SW480 (cell line): ENCODE measurements around the gene ABL1.
"Not testable (repeated sequence)": the region's sequence is repeated elsewhere in the genome, so short reads cannot be mapped to it uniquely, and the experiment has no call there.

Experiments
- DNase-seq: peaks from one replicate; pipeline ENCODE4 v3.0.0-alpha.2; 2016; ENCODE audit warnings: low spot score

Gene ABL1

GRCh38 chr9:130904070-130905044 lies 69.3 kb downstream of the ABL1 start:
- DNase-seq, result no peak

DNA sequence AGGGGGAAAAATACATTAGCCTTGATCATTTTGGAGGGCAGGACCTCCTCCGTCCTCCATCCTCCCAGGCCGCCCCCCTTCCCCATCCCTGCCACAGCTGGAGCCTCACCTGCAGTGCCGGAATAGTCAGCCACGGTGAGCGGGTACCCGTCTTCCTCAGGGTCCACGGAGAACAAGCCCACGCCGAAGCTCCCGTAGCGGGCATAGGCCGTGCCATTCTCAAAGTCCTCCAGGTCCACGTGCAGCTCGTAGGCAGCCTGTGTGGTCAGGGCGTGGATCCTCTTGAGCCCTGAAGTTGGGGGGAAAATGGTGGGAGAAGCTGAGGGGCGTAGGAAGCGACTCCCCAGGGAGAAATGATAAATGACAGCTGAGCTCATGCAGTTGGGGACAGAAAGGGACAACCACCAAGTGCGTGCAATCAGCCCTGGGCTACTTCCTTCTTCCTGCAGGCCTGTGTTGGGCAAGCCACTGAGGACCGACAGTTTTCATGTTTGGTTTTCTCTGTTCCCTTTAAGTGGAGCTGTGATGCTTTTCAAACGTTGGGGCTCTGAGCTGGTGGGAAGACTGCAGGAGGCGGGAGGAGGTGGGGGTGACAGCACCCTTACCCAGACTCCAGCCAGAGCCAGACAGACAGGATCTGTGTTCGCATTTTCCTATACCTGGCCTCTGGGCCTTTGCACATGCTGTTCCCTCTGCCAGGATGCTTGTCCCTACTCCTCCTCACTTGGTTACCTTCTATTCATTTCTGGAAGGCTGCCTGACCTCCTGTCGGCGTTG lies 70.3 kb downstream of the ABL1 start:
- DNase-seq, result no peak

DNA sequence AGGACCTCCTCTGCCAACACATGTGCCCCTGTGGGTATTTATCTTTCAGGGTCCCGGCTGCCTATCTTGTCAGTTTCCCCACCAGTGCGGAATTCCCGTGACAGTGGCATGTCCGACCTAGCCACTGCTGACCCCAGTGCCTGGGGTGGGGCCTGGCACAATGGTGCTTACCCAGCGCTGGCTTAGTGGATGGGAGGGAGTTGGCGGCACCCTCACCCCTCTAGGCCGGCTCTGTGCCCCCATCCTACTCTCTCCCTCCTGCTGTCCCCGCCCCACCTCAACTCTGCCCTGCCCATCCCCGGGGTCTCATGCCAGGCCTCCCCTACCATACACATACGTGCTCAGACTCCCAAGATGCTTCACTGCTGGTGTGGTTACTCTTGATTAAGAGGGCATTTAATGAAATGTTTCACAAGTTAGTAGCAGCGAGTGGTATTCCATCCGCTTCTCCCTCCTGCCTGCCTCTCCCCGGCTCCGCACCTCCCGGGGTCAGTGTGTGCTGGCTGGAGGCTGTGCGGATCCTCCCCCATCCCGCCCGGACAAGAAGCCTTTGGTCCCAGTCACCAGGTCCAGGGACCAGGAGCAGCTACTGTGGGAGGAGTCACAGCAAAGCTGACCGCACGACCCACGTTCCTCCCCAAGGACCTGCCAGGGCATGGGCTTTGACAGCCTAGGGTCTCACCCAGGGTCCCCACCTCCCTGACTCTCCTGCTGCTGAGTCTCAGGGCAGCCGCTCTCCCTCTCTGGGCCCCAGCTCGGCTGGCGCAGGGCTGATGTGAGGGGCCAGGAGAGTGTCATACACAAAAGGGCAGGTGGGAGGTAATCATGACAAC lies 71.1 kb downstream of the ABL1 start:
- no peak for DNase-seq

DNA sequence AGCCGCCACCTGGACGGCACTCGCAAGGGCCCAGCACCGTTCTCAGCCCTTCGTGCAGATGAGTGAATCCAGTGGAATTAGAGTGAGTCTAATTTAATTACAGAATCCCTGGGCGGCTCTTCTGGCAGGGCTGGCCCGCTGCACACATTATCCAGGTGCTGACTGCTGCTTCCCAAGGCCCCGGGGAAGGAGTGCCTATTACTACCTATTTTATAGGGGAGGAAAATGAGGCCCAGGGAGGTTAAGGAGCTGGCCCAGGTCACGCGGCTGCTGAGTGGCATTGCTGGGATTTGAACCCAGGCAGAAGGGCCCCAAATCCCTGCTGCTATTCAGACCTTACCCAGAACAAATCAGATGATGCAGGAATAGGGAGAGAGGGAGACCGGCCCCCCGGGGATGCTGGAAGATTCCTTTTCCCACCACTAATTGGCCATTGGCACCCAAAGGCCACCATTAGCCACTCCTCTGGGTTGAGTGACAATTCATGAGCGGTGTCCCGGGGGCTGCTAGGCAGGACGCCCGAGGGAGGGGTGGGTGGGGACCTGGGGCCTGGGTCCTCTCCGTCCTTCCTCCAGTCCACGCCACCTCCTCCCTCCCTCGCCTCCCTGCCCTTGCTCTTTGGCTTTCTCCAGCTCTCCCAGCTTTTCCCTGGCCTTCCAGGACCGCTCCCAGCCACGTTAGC lies 71.8 kb downstream of the ABL1 start:
- no peak for DNase-seq

- DNase-seq, result no peak
Measured at GRCh38 chr9:130908146-130908877, 73.3 kb downstream of the ABL1 start.

- no peak for DNase-seq
Measured at GRCh38 chr9:130908878-130909355, 73.9 kb downstream of the ABL1 start.

- DNase-seq, result not testable (repeated sequence)
Measured at GRCh38 chr9:130910041-130910440, 75.0 kb downstream of the ABL1 start.

DNA sequence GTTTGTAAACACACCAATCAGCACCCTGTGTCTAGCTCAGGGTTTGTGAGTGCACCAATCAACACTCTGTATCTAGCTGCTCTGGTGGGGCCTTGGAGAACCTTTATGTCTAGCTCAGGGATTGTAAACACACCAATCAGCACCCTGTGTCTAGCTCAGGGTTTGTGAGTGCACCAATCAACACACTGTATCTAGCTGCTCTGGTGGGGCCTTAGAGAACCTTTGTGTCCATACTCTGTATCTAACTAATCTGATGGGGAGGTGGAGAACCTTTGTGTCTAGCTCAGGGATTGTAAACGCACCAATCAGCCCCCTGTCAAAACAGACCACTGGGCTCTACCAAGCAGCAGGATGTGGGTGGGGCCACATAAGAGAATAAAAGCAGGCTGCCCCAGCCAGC lies 75.6 kb downstream of the ABL1 start:
- DNase-seq, result not testable (repeated sequence)

DNA sequence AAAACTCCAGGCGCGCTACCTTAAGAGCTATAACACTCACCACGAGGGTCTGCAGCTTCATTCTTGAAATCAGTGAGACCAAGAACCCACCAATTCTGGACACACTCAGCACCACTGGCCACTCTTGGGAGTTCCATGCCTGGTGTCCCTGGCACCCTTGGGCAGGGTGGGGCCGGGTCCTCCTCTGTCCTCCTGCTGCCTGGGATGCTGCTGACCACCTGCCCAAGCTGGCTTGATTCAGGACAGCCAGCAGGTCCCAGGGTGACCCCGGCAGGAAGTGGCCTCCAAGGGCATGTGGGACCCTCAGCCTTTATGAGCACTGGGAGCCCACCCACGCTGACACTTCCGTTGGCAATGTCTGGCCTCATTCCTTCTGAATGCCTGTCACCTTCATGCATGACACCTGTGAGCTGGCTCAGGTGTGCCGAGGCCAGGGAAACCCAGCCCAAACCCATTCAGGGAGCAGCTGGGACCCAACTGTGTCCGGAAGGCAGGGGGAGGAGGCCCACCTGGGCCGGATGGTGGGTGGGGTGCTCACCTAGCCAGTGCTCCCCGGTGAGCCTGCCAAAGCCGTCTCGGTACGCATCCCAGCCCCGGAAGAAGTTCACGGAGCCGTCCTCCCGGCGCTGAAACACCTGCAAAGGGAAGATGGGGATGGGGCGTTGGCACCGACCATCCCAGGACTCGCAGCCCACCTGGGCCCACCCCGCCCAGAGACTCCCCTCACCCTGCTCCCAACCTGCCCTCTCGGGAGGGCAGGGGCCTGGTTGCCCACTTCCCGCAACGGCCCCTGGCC lies 76.4 kb downstream of the ABL1 start:
- no peak for DNase-seq

DNA sequence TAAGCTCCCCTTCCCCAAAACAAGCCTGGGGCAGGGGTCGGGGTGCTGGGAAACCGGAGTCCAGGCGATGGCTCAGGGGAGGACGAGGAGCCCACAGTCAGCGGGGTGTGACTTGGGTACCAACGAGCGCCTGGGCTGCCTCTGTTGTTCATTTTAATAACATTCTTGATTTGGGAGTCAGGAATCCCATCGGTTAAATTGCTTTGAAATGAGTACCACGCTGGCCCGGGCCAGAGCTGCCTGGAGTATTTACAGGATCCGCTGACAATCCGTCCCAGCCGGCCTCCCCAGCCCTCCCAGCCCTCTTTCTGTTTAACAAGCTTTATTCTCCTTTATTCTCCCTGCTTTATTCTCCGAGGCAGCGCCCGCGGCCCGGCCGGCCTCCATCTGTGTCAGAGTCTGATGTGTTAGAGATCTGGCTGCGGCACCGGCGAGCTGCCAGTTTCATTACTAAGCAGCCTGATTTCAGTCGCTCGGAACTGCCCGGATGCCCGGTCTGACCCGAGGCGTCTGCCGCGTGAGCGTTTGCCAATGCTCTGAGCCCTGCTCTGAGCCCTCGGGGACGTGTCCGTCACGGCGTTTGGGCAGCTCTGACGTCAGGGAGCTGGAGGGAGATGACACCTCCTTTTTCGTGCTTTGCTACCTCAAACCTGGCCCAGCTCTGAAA lies 78.0 kb downstream of the ABL1 start:
- no peak for DNase-seq

GRCh38 chr9:130913599-130914416 lies 78.8 kb downstream of the ABL1 start:
- no peak for DNase-seq

DNA sequence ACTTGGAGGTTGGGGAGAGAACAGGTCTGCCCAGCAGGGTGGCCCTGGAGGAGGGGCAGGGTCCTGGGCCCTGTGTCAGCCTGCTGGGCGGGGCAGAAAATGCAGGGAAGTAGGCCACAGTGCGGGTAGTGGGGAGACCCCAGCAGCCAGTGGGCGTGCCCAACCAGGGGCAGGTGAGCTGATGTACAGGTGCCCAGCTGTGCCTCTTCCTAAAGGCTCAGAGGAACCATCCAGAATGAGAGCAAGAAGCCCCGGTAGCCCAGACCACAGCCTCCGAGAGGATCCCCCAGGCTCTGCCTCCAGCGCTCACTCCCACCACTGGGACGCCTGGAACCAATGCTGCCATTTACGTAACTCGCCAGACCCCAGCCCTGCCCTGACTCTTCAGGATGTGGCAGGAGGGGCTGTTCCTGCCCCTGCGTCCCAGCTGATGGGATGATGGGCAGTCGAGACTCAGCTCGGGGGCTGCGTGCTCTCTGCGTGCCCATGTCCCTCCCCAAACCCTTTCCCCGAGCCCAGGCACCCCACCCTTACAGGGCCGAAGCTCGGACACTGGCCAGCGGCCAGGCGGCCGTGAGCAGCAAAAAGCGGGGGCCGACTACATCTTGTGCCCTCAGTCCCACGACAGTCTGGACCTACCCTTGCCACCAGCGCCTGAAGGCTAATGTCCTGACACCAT lies 79.5 kb downstream of the ABL1 start:
- DNase-seq, result no peak

GRCh38 chr9:130915096-130915447 lies 80.0 kb downstream of the ABL1 start:
- no peak for DNase-seq

DNA sequence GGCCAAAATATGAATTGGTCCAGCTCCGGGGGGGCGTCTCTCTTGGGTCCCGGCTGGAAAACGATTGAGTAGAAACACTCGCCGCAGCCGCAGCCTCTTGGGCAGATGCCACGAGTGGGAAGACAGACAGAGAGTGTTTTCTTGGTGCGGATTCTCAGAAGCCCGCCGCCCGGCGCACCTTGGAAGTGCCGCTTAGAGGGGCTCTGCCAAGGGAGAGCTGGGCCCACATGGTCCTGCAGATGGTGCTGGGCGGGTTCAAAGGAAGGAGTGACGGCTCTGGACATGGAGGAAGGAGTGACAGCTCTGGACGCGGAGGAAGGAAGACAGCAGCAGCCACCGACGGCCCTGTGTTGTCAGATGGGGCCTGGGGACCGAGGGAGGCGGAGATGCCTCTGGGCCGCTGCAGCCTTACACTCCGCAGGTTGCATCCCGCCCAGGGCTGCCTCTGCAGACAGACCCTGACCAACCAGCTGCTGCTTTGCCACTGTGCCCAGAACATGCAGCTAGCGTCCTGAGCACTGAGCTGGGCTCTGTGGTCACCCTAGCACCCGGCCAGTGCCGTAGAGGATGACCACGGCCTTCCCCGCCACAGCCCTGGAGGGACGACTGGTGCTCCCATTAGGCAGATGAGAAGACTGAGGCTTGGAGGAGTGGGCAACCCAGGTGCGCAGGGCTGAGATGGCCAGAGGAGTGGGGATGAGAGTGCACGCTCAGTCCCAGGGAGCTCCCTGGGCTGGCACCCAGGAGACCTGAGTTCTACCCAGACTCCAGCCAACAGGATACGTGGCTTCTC lies 82.3 kb downstream of the ABL1 start:
- DNase-seq, result no peak

DNA sequence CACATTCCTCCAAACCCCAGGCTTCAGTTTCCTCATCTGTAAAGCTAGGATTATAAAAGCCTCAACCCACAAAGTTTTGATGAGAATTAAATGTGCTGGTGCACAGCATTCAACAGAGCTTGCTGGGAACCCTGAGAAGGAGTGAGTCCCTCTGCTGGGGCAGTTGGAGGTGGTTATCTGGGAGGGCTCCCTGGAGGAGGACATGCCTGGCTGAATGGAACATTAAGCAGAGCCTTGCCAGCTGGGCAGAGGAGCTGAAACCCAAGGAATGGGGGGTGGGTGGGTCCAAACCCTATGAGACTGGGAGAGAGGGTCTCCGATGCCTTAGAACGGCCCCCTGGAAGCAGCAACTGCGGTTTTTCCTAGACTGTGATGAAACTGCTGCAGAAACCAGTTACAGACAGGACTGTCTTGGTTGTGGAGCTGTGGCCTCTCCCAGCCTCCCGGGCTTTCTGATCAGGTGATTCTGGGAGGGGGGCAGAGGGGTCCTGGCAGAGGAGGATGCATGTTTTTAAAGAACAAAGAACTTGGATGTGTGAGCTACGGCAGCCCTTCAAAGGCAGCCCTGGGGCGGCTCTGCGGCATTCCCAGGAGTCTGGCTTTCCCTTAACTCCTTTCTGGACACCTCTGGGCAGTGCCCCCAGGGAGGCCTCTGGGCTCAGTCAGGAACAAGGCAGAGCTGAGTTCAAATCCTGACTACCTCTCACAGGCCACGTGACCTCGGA lies 83.2 kb downstream of the ABL1 start:
- no peak for DNase-seq

GRCh38 chr9:130918826-130919558 lies 83.9 kb downstream of the ABL1 start:
- DNase-seq, result no peak
